GM12891 (cell line): Measurements from ENCODE around the gene BPTF.
"Not testable (repeated sequence)": the region's sequence is repeated elsewhere in the genome, so short reads cannot be mapped to it uniquely, and the experiment has no call there.

ENCODE experiments used
- POLR2A ChIP-seq: IDR thresholded peaks from 2 replicates; pipeline ENCODE4 v1.6.1; 2011; ENCODE audit warnings: low read depth, low read length, control low read depth
- POLR2AphosphoS5 ChIP-seq: IDR thresholded peaks from 2 replicates; pipeline ENCODE4 v1.6.1; 2011; ENCODE audit warnings: low read depth, low read length, control low read depth
- SPI1 ChIP-seq: IDR thresholded peaks from 2 replicates; pipeline ENCODE4 v1.6.1; 2011; ENCODE audit warnings: low read depth, low read length, control low read depth
- TAF1 ChIP-seq: IDR thresholded peaks from 2 replicates; pipeline ENCODE4 v1.6.1; 2011; ENCODE audit warnings: low read depth, low read length, control low read depth

- TF ChIP-seq TAF1, POLR2A, POLR2AphosphoS5, SPI1: not testable (repeated sequence)
Measured at GRCh38 chr17:67848846-67849245, 23.5 kb downstream of the BPTF start.
